GM19455 (cell line): ENCODE data around the gene WNT3A.
"Not testable (repeated sequence)": the region's sequence is repeated elsewhere in the genome, so short reads cannot be mapped to it uniquely, and the experiment has no call there.

Experiments used
- ATAC-seq: cut with Tn5 transposase; IDR thresholded peaks from one replicate; pipeline ENCODE4 v1.9.1; 2021; ENCODE audit not compliant: unreplicated experiment

The WNT3A gene

DNA sequence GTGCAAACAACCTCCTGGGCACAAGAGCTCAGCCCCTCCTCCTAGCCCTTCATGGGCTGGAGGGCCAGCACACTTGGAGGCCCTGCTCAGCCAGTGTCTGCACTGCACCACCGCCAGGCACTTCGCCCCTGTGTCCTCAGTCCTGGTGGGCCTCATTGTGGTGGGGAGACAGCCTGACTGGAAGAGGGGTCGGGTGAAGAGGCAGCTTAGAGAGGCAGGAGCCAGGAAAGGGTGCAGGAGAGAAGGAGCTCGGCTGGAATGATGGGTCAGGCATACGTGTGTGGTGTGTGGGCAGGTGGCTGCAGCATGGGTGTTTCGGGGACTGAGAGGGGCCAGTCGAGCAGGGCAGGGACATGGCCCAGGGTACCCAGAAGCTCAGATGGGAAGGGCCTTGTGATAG, 4.1 kb downstream of the WNT3A start:
- no peak for ATAC-seq

DNA sequence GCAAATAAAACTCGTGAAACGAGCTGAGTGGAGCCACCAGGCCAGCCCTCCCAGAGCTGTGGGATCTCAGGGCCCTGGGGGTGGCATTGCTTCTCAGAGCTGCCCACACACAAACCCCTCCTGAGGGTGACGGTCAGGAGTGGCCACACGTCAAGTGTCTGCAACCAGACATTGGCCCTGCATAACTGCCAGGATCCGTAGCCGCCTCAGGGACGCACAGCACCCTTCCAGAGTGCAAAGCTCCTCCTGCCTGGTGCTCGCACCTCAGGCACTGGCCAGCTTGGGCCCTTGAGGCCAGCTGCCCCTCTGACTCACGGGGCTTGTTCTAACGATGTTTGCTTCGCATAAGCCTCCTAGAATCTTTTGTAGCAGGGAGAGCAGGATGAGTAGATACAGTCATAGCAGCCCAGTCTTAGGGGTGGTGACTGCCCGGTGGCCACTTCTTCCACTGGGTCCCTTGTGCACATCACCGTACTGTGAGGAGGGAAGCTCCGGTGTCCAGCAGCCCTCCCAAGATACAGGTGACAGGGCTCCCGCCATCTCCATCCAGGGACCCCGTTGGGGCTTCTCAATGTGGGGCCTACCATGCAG, 5.0 kb downstream of the WNT3A start:
- ATAC-seq, result no peak

GRCh38 chr1:228012555-228012954, 5.8 kb downstream of the WNT3A start:
- no peak for ATAC-seq

GRCh38 chr1:228013131-228013934, 6.5 kb downstream of the WNT3A start:
- ATAC-seq, result no peak

DNA sequence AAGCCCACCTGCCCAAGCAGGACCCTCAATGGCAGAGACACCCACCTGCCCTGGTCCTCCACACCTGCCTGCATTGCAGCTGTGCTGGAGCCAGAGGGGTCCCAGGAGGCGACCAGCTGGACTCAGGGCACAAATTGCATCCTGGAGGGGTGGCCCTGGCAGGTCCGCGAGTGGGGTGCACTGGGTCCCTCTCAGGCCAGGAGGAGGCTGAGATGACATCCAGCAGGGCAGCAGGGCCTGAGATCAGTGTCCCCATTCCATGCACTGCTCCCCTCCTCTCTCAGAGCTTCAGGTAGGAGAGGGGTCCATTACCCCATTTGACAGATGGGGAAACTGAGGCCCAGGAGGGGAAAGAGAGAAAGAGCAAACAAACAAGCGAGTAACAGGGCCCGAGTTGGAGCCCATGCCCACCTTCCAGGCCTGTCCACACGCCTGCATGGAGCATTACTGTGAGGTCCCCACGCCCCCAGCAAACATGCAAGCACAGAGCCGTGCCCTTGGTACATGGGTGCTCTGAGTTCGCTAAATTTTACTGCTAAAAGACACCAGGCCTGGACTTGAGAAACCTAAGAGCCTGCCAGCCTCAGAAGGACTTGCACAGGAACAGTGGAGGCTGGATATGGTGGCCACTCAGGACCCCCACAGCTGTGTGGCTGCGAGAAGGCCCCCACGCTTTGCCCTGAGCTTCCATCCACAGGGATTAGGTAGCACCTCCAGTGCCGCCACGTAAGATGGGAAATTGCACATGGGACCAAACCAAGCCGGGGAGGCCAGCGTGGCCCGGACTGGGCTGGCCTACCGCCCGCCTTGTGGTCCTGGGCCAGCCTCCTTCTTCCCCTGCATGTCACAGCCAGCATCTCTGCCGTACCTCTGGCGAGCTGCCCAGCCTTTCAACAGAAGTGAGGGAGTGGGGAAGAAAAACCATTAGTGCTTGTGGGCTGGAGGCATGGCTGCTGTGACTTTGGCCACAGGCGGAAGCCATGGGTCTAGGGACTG, 7.4 kb downstream of the WNT3A start:
- no peak for ATAC-seq

DNA sequence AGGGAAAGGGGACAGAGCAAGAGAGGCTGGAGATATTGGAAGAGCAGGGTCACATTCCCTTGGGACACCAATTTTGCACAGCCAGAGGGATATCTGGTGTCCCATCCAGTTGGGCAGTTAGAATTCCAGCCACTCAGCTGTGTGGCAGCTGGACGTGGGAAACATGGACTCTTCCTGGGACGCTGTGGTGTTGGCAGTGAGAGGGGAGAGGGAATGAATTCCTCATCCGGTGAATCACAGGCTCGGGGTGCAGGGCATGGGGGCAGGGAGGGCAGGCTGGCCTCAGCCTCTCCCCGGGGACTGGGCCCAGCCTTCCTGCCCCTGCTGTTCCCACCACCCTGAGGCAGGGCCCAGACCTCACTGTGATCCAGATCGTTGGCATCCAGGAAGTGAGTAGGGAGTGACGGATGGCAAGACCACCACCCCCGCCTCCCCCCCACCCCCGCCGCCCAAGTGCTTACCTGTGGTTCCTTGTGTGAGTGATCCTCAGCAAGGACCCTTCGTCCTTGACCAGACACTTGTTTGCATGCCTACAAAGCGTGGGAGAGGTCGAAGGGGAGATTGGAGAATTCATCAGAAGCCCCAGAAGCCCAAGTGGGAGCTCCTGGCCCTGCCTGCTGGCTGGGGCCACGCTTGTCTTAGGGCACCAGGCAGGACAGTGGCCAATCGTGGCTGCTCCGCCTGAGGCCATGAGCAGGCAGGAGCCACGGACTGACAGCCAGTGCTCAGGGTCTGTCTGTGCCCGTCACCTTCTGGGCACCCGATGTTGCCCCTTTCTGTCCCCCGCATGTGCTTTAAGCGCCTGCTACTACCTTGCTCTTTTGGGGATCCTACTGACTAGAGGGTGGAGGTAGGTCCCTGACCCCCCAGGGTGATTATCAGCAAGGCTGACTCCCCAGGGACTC, 8.7 kb downstream of the WNT3A start:
- ATAC-seq, result no peak

- no peak for ATAC-seq
Measured at GRCh38 chr1:228016181-228016510, 9.3 kb downstream of the WNT3A start.

DNA sequence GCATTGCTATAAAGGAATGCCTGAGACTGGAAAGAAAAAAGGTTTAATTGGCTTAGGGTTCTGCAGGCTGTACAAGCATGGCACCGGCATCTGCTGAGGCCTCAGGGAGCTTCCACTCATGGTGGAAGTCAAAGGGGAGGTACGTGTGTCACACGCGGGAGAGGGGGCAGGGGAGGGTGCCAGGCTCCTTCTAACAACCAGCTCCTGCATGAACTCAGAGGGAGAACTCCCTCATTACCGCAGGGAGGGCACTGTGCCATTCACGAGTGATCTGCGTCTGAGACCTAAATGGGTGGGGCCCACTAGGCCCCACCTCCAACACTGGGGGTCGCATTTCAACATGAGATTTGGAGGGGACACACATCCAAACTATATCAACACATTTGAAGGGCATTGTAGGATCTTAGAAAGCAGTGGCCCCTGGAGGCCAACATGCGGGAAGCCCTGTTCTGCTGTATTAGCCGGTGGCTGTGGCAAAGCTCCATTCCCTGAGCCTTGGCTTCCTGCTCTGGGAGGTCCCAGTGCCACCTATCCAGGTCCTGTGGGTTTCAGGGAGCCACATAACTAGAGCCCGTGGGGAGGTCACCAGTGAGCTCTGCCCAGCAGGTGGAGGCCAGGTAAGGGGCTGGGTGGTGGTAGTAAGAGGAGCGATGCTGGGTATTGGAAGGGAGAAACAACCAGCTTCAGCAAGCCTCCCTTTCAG, 10.0 kb downstream of the WNT3A start:
- no peak for ATAC-seq

- no peak for ATAC-seq
Measured at GRCh38 chr1:228017356-228018124, 10.7 kb downstream of the WNT3A start.

- no peak for ATAC-seq
Measured at GRCh38 chr1:228018125-228018398, 11.3 kb downstream of the WNT3A start.

DNA sequence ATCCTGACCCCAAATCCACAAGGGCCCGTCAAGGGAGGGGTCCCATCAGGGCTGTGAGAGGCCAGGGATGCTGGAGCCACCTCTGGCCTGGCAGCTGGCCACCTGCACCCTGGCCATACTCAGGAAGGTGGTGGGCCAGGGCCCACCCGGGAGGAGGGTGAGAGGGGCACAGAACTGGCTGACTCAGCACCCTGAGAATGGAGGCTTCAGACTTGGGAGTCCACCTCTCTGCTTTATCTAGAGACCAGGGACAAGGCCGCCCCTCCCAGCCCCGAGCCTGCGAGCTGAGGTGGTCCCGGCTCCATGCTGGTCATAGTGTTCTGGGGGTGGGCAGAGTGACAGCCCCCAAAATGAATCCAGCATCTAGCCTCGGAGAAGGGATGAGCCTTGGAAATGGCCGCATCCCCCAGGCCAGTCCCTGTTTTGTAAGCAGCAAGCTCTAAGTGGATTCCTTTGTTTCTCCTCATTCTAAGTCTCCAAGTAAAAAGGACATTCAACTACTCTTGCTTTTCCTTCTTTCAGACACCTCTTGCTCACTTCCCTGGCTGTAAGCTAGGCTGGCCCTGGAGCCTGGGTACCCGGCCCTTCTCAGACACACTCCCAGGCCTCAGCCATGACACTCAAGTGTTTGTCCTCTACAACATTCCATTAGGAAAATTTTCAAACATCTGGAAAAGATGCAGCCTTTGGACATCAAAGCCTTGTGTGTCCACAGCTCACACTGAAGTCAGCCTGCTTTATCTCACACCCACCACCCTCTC, 12.3 kb downstream of the WNT3A start:
- ATAC-seq, result no peak

- ATAC-seq, result not testable (repeated sequence)
Measured at GRCh38 chr1:228019722-228020083, 12.9 kb downstream of the WNT3A start.

- ATAC-seq, result no peak
Measured at GRCh38 chr1:228020686-228021354, 14.0 kb downstream of the WNT3A start.

GRCh38 chr1:228021355-228022030, 14.7 kb downstream of the WNT3A start:
- ATAC-seq, result no peak

DNA sequence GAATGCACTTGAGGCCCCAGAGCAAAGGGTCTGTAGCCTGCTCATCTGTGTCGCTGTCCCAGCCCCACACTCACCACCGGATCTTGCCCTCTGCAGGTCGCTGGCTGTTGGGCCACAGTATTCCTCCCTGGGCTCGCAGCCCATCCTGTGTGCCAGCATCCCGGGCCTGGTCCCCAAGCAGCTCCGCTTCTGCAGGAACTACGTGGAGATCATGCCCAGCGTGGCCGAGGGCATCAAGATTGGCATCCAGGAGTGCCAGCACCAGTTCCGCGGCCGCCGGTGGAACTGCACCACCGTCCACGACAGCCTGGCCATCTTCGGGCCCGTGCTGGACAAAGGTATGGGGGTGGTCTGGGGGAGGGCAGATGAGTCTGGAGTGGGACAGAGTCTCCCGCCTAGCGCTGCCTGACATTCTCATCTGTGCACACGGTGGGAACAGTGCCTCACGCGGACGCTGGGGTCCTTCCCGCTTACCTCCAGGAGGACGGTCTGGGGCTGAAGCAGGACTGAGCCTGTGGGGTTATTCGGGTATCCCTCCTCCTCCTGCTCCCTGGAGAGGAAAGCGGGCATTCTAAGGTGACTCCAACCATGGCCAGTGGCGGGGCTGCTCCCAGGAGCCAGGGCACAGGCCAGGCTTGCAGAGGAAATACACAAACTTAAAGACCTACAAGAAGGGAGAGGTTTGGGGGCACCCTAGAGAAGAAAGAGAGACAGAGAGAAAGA, 15.9 kb downstream of the WNT3A start:
- ATAC-seq, result no peak

- ATAC-seq, result no peak
Measured at GRCh38 chr1:228023294-228023639, 16.5 kb downstream of the WNT3A start.

DNA sequence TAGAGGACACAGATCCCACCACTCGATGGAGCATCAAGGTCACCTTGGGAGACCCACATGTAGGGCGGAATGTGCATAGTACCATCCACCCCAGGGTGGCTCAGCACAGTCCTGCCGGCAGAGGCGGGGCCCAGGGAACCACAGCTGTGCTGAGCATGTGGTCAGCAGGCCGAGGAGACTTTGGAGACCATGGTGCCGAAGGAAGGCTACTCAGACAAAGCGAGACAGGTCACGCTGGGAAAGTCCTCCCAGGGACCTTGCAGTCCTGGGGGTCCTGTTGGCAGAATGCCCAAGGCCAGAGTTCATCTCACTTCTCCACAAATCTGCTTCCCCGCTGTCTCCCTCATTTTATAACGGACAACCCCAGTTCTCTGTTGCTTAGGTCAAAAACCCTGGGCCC, 22.5 kb downstream of the WNT3A start:
- ATAC-seq, result no peak
